G401 (cell line): ENCODE data around the gene PAN3. TPM values are rescaled to one million over a fixed set of nuclear protein-coding genes. Genes with fewer than 3 reads are reported as not detected.
A peak's percentile ranks its signal among the peaks of the same experiment; 100 is the strongest.
"Not testable (repeated sequence)": the region's sequence is repeated elsewhere in the genome, so short reads cannot be mapped to it uniquely, and the experiment has no call there.

Experiments used
- DNase-seq: peaks from one replicate; pipeline ENCODE4 v3.0.0-alpha.2; 2015; ENCODE audit warnings: low spot score
- in situ Hi-C: cut with HindIII; loops from 2 replicates; pipeline ENCODE4 v1.10.0; 2016; ENCODE audit warnings: low sequenced_read_pairs, mixed read lengths
- total RNA-seq: library from RNA; depleted of rRNA; stranded (reverse); fragments of >200 nt; shearing (Covaris generic); gene quantifications from 2 replicates; pipeline ENCODE4 v1.2.3, GENCODE V29; 2014

The PAN3 gene
- total RNA-seq, 1 experiment from 2014 or later, result 21.3 TPM

DNA sequence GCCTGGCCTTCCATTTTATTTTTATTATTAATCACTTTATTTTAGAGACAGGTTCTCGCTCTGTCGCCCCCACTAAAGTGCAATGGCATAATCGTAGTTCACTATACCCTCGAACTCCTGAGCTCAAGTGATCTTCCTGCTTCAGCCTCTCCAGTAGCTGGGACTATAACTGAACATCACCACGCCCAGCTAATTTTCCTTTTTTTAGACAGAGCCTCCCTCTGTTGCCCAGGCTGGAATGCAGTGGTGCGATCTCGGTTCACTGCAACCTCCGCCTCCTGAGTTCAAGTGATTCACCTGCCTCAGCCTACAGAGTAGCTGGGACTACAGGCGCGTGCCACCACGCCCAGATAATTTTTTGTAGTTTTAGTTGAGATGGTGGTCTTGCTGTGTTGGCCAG, 6.7 kb upstream of the PAN3 start:
- in situ Hi-C loops, result no loop called here
- DNase-seq, result no peak

DNA sequence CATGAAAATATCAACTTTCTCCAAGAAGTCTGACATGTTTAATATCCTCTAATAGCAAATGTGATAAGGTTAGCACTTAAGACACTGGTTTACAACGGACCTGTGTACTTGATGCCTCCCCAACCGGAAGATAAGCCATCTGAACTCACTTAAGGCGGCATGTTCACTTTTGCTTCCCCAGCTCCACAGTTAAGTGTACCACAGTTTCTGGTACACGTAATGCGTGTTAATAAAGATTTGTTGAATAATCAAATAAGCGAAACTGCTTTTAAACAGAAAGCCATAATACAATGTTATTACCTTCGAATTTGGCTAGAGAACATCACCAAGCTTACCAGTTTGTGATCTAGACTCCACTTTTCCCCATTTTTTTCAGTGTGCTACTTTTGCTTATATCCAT, 1.4 kb upstream of the PAN3 start:
- DNase-seq, result peak; percentile 63

GRCh38 chr13:28137596-28137995, 749 bp upstream of the PAN3 start:
- DNase-seq, result peak; percentile 96
- in situ Hi-C loops, result no loop called here

More for the DNA sequence above, 1.4 kb upstream of the PAN3 start:
- in situ Hi-C loops, result no loop called here

- in situ Hi-C loops, result no loop called here
- peak; percentile 67 for DNase-seq
Measured at GRCh38 chr13:28138756-28139470, 568 bp downstream of the PAN3 start.

- DNase-seq, result no peak
- in situ Hi-C loops, result no loop called here
Measured at GRCh38 chr13:28140433-28141125, 2.2 kb downstream of the PAN3 start.

DNA sequence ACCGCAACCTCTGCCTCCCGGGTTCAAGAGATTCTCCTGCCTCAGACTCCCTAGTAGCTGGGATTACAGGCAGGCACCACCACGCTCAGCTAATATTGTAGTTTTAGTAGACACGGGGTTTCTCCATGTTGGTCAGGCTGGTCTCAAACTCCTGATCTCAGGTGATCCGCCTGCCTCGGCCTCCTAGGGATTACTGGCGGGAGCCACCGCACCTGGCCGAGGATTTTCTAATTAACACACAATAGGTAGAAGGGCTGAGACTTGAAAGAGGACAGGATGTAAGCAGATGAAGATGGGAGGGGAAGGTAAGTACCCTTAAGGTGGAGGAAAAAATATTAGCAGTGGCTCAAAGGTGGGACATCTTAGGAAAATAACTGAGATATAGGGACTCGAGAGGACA, 3.2 kb downstream of the PAN3 start:
- DNase-seq, result peak; percentile 51
- in situ Hi-C loops, result not testable (repeated sequence)

- no peak for DNase-seq
- in situ Hi-C loops, result no loop called here
Measured at GRCh38 chr13:28145049-28145448, 6.7 kb downstream of the PAN3 start.

DNA sequence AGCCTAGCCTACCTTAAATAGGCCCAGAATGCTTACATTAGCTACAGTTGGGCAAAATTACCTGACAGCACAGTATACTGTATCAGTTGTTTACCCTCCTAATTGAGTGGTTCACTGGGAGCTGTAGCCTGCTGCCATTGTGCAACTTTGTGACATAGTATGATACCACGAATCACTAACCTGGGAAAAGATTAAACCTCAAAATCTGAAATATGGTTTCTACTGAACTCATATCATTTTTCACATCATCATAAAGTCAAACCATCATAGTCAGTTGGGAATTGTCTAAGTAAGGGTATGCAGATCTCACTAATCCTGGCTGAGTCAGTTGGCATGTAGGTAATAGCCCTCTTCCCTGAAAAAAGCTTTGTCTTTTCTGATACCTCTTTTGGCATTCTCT, 9.2 kb downstream of the PAN3 start:
- DNase-seq, result no peak
- in situ Hi-C loops, result no loop called here

DNA sequence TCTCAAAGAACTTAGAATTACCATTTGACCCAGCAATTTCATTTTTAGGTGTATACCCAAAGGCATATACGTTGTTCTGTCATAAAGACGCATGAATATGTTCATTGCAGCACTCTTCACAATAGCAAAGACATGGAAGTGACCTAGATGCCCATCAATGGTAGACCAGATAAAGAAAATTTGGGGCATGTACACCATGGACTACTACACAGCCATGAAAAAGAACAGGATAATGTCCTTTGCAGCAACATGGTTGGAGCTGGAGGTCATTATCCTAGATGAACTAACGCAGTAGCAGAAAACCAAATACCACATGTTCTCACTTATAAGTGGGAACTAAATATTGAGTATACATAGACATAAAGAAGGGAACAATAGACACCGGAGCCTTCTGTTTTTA, 20.7 kb downstream of the PAN3 start:
- in situ Hi-C loops, result no loop called here
- no peak for DNase-seq

DNA sequence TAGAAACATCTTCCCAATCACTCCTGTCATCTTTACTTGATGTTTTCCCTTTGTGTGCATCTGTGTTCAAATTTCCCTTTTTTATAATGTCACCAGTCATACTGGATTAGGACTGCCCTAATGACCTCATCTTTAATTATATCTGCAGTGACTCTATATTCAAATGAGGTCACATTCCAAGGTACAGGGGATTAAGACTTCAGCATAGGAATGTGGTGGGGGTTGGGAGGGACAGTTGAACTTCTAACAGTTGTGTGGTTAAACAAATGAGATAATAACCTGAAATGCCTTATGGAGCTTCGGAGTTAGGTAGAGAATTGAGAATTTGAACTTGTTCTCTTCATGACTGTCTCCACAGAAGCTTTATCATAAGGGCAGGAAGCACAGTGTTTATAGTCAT, 23.0 kb downstream of the PAN3 start:
- in situ Hi-C loops, result no loop called here
- DNase-seq, result no peak

- in situ Hi-C loops, result no loop called here
- DNase-seq, result no peak
Measured at GRCh38 chr13:28163587-28163986, 25.2 kb downstream of the PAN3 start.

DNA sequence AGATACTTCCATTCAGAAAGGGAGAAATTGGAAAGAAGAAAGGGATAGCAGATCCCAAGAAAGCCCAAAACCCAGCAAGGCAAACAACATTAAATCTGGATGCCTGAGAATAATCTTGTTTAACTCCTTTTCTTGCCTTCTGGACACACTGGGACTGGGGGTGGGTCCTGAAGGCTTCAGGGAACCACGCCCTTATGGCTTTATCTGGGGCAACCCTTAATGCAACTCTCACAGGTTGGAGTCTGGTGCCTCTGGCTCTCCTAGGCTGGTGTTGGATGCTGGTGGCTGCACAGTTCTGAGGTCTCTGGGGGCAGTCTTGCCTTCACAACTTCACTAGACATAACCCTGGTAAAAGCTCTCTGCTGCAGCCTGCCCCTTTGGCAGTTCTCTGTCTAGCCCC, 27.9 kb downstream of the PAN3 start:
- in situ Hi-C loops, result no loop called here
- no peak for DNase-seq

- in situ Hi-C loops, result no loop called here
Measured at GRCh38 chr13:28171266-28171665, 32.9 kb downstream of the PAN3 start.

DNA sequence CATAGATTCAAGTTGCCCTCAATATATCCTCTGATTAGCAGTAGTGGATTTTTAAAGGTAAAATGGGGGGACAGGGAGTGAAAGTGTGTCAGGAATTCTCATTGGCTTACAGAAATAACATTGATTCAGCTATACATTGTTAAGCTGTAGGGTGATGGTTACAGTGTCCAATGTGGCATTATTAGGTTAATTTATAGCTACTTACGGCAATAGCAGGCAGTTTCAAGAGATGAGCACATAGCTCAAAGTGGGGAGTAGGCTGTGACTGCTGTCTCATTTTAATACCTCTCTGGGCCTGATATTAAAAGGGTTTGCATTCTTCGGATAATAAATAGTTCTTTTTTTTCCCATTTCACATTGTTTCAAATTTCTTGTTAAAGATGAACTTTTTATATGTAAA, 34.6 kb downstream of the PAN3 start:
- in situ Hi-C loops, result no loop called here
- no peak for DNase-seq

More at GRCh38 chr13:28171266-28171665, 32.9 kb downstream of the PAN3 start:
- DNase-seq, result no peak

- in situ Hi-C loops, result no loop called here
- DNase-seq, result no peak
Measured at GRCh38 chr13:28173793-28174192, 35.4 kb downstream of the PAN3 start.

GRCh38 chr13:28177327-28177726, 39.0 kb downstream of the PAN3 start:
- in situ Hi-C loops, result no loop called here
- DNase-seq, result no peak

GRCh38 chr13:28177877-28178276, 39.5 kb downstream of the PAN3 start:
- in situ Hi-C loops, result no loop called here
- no peak for DNase-seq

GRCh38 chr13:28179974-28180373, 41.6 kb downstream of the PAN3 start:
- DNase-seq, result no peak
- in situ Hi-C loops, result no loop called here

GRCh38 chr13:28181413-28181812, 43.1 kb downstream of the PAN3 start:
- in situ Hi-C loops, result no loop called here
- DNase-seq, result no peak

GRCh38 chr13:28185256-28185655, 46.9 kb downstream of the PAN3 start:
- no peak for DNase-seq
- in situ Hi-C loops, result no loop called here

- in situ Hi-C loops, result no loop called here
Measured at GRCh38 chr13:28199089-28199488, 60.7 kb downstream of the PAN3 start.

More at GRCh38 chr13:28199089-28199488, 60.7 kb downstream of the PAN3 start:
- DNase-seq, result no peak
